Measurements from ENCODE around the gene ARHGEF37. TPM values are rescaled to one million over a fixed set of nuclear protein-coding genes. Genes with fewer than 3 reads are reported as not detected.

ARHGEF37 gene
- total and polyA plus RNA-seq, 9 of the 15 experiments (the other 6 are each of a cell fraction or from before 2014, with no cell fraction given), result 0.01 to 0.27 (median 0.05) TPM

GRCh38 chr5:149586708-149587318 lies 5.5 kb downstream of the ARHGEF37 start:
- H3K4me1 ChIP-seq (replicated peaks in 1 of 2; ENCODE audit: control insufficient read depth in 2 of 2, insufficient read depth in 2 of 2, low read length in 2 of 2), result 0 out of 5 replicates have a peak, but pooled peaks cover 0 to 4% of the 10 kb centered on the region in 2 experiments
- no peaks in the 10 kb centered on the region for H4K20me1 ChIP-seq (replicated peaks; ENCODE audit: control insufficient read depth, insufficient read depth, low read length)
- ChIA-PET CTCF (ENCODE audit: low intra/inter-chr PET ratio) (no interaction called here), POLR2A (interaction anchor here (0.5 to 1.6 kb wide), 5 partner anchors 8 to 214 kb away, joined by 3 to 6 read pairs (median 3); no protein-coding TSS in a partner anchor)
- in situ Hi-C loops (cut with MboI) (no loop called here), intact Hi-C loops (cut with micrococcal nuclease) (no loop called here)
- no peaks in the 10 kb centered on the region for H3K36me3 ChIP-seq (ENCODE audit: control insufficient read depth, insufficient read depth, low read length)
- no peak for ATAC-seq
- H3K27me3 ChIP-seq (ENCODE audit: control insufficient read depth in 2 of 2, insufficient read depth in 2 of 2, low read length in 2 of 2), result peaks cover 3 to 4% of the 10 kb centered on the region in 2 experiments; a peak in 1 of 5 replicates
- no peak overlapping the region for H3K27ac ChIP-seq (ENCODE audit: extremely low read depth, low read depth, low read length)
- H3K79me2 ChIP-seq (ENCODE audit: control insufficient read depth, insufficient read depth, low read length), result no peaks in the 10 kb centered on the region
- H3K4me3 ChIP-seq, result no peak overlapping the region
- H3K9me3 ChIP-seq (replicated peaks; ENCODE audit: control insufficient read depth, insufficient read depth, low read depth, low read length), result no peaks in the 10 kb centered on the region
- 0% methylated on average over 1 of the region's 1 CpG for WGBS (ENCODE audit: insufficient coverage, low coverage, missing lambda C conversion rate)
- H3K9ac ChIP-seq (ENCODE audit: insufficient read depth in 1 of 2, low read depth in 2 of 2, low read length in 2 of 2), result no peak overlapping the region
- no peaks in the 10 kb centered on the region for H3K9me1 ChIP-seq (ENCODE audit: control insufficient read depth, insufficient read depth, low read length)
- no TSS peak for BruUV-seq (replicated peaks)
- H2AFZ ChIP-seq (ENCODE audit: low read depth, low read length), result 0 out of 2 replicates have a peak overlapping the region, but pooled peaks have one; percentile 14
- FAIRE-seq, result no peak
- H3K4me2 ChIP-seq (ENCODE audit: insufficient read depth, low read length), result no peak overlapping the region
- no peak for DNase-seq (ENCODE audit: extremely low read depth in 1 of 4, low spot score in 3 of 4)
- TF ChIP-seq ZNF280B (CRISPR knock-in tag; IDR thresholded peaks at IDR 0.05) (no peak), NFXL1 (CRISPR knock-in tag; IDR thresholded peaks at IDR 0.05) (no peak), ZNF518B (CRISPR knock-in tag; IDR thresholded peaks at IDR 0.05) (no peak), FOXJ3 (CRISPR knock-in tag; IDR thresholded peaks at IDR 0.05) (no peak), NR4A1 (CRISPR knock-in tag; IDR thresholded peaks at IDR 0.05) (no peak), NR4A1 (tag; IDR thresholded peaks at IDR 0.05) (no peak), HLTF (IDR thresholded peaks at IDR 0.05) (no peak), CC2D1A (IDR thresholded peaks at IDR 0.05) (no peak), TEAD1 (CRISPR knock-in tag; IDR thresholded peaks at IDR 0.05) (no peak), GATAD2B (IDR thresholded peaks at IDR 0.05; ENCODE audit: borderline replicate concordance) (no peak), ID3 (CRISPR knock-in tag; IDR thresholded peaks at IDR 0.05) (no peak), ID3 (tag; IDR thresholded peaks at IDR 0.05) (no peak), ZC3H11A (IDR thresholded peaks at IDR 0.05; ENCODE audit: low read depth, low read length) (no peak), ZNF583 (CRISPR knock-in tag; IDR thresholded peaks at IDR 0.05) (no peak), CREB3 (tag; conservative IDR thresholded peaks at IDR 0.05; ENCODE audit: low read depth) (no peak)

Measured in K562 (cell line).